Tibial nerve (tissue), 4 donors: Measurements from ENCODE around the gene NTNG2.

Source experiments
- CTCF ChIP-seq, 5 experiments: fragments of 200-600 bp in 3 of 5; fragments of 450-650 bp in 2 of 5; sonication (generic) in 3 of 5; IDR thresholded peaks; one replicate each; pipeline ENCODE4 v1.5.1; 2016 to 2019; ENCODE audit warnings: antibody characterized with exemption in 5 of 5, mild to moderate bottlenecking in 3 of 5, moderate library complexity in 2 of 5
- EP300 ChIP-seq, 2 donors: sonication (generic); formaldehyde crosslinking; IDR thresholded peaks; one replicate each; pipeline ENCODE4 v1.6.1; 2017; ENCODE audit warnings: antibody characterized with exemption in 2 of 2, mild to moderate bottlenecking in 1 of 2
- POLR2A ChIP-seq, 2 donors: fragments of 450-650 bp; IDR thresholded peaks; one replicate each; pipeline ENCODE4 v1.6.1; 2017; ENCODE audit warnings: antibody characterized with exemption in 2 of 2, mild to moderate bottlenecking in 2 of 2, moderate library complexity in 2 of 2

- TF ChIP-seq CTCF (IDR thresholded peaks at IDR 0.05) (no peak), POLR2A (IDR thresholded peaks at IDR 0.05) (no peak), EP300 (IDR thresholded peaks at IDR 0.05) (no peak)
Measured at GRCh38 chr9:132232522-132232921, 70.7 kb downstream of the NTNG2 start.
